MCF 10A (cell line): Measurements from ENCODE around the gene CCDC38. TPM values are rescaled to one million over a fixed set of nuclear protein-coding genes. Genes with fewer than 3 reads are reported as not detected.

Experiments
- BruUV-seq: library from RNA; stranded (reverse); fragments of 400-500 nt; replicated peaks from 2 replicates; lab custom pipeline; 2021; lab: Mats Ljungman, UMichigan
- CTCF ChIA-PET: fragments of 300-600 bp; sonication (Branson Sonifier 250); formaldehyde crosslinking; extraction: SDS; loops from one replicate; lab custom pipeline; 2021; ENCODE audit warnings: antibody characterized with exemption, inconsistent platforms; lab: Yijun Ruan, JAX
- POLR2A ChIA-PET: fragments of 300-600, 350-650 bp; sonication (Branson Sonifier 250); formaldehyde crosslinking; extraction: SDS; loops from one replicate; lab custom pipeline; 2020; ENCODE audit warnings: antibody characterized with exemption, inconsistent platforms; lab: Yijun Ruan, JAX
- DNase-seq: peaks from one replicate; pipeline ENCODE4 v3.0.0-alpha.2; 2018; ENCODE audit not compliant: unreplicated experiment
- H3K27ac Mint-ChIP-seq: one replicate; pipeline ENCODE4 v1.8.0; 2022; ENCODE audit warnings: mild to moderate bottlenecking, low read depth, mixed read lengths; ENCODE audit not compliant: unreplicated experiment
- H3K27me3 Mint-ChIP-seq: one replicate; pipeline ENCODE4 v1.8.0; 2022; ENCODE audit warnings: mixed read lengths; ENCODE audit not compliant: insufficient read depth, unreplicated experiment
- H3K36me3 Mint-ChIP-seq: one replicate; pipeline ENCODE4 v1.8.0; 2022; ENCODE audit warnings: mild to moderate bottlenecking, moderate library complexity, mixed read lengths; ENCODE audit not compliant: insufficient read depth, unreplicated experiment
- H3K4me1 Mint-ChIP-seq: one replicate; pipeline ENCODE4 v1.8.0; 2022; ENCODE audit warnings: mixed read lengths; ENCODE audit not compliant: insufficient read depth, unreplicated experiment
- H3K4me3 Mint-ChIP-seq: one replicate; pipeline ENCODE4 v1.8.0; 2022; ENCODE audit warnings: mild to moderate bottlenecking, moderate library complexity, mixed read lengths; ENCODE audit not compliant: unreplicated experiment
- H3K9me3 Mint-ChIP-seq: one replicate; pipeline ENCODE4 v1.8.0; 2022; ENCODE audit warnings: mixed read lengths; ENCODE audit not compliant: unreplicated experiment
- intact Hi-C: fragments of 100-400 bp; cut with micrococcal nuclease; formaldehyde crosslinking; loops from 2 replicates; pipeline ENCODE4 v1.14.1; 2022
- total RNA-seq: library from RNA; stranded (reverse); gene quantifications from 2 replicates; pipeline ENCODE4 v1.2.3, GENCODE V29; 2022
- TF ChIP-seq, protein P1 (sequence below): fragments of 200-600 bp; IDR thresholded peaks from one replicate; pipeline ENCODE4 v1.8.0; 2022; ENCODE audit warnings: antibody characterized with exemption, mild to moderate bottlenecking; ENCODE audit not compliant: unreplicated experiment

Gene CCDC38
- total RNA-seq, 1 experiment from 2014 or later, result not detected

DNA sequence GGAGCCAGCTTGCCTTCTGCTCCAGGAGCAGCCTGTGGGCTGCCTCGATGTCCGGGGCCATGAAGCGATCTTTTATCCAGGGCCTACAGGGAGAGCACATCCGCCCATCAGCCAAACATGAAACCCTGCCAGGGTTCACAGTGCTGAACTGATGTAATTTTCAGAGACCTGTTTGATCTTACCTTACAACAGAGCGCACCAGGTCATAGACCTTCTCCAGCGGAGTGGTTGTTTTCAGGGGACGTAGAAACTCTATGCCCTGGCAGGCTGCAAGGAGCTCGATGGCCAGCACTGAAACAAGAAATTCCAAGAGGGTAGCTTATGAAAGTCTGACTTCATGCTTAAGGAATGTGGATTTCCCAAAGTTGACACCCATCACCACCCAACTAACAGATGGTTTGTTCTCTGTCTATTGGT, 34.0 kb upstream of the CCDC38 start:
- no peak overlapping the region for H3K27ac Mint-ChIP-seq
- TF ChIP-seq, protein P1, sequence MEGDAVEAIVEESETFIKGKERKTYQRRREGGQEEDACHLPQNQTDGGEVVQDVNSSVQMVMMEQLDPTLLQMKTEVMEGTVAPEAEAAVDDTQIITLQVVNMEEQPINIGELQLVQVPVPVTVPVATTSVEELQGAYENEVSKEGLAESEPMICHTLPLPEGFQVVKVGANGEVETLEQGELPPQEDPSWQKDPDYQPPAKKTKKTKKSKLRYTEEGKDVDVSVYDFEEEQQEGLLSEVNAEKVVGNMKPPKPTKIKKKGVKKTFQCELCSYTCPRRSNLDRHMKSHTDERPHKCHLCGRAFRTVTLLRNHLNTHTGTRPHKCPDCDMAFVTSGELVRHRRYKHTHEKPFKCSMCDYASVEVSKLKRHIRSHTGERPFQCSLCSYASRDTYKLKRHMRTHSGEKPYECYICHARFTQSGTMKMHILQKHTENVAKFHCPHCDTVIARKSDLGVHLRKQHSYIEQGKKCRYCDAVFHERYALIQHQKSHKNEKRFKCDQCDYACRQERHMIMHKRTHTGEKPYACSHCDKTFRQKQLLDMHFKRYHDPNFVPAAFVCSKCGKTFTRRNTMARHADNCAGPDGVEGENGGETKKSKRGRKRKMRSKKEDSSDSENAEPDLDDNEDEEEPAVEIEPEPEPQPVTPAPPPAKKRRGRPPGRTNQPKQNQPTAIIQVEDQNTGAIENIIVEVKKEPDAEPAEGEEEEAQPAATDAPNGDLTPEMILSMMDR, result no peak
- intact Hi-C loops, result no loop called here
- no peak overlapping the region for H3K4me3 Mint-ChIP-seq
- H3K36me3 Mint-ChIP-seq, result no peaks in the 10 kb centered on the region
- peaks cover 5% of the 10 kb centered on the region for H3K4me1 Mint-ChIP-seq
- H3K9me3 Mint-ChIP-seq, result no peaks in the 10 kb centered on the region
- BruUV-seq, result no TSS peak
- no peaks in the 10 kb centered on the region for H3K27me3 Mint-ChIP-seq
- ChIA-PET POLR2A (no interaction called here), CTCF (interaction anchor here (0.7 kb wide), 1 partner anchor 12 kb away, joined by 3 read pairs; no protein-coding TSS in a partner anchor)
- DNase-seq, result peak; percentile 34

DNA sequence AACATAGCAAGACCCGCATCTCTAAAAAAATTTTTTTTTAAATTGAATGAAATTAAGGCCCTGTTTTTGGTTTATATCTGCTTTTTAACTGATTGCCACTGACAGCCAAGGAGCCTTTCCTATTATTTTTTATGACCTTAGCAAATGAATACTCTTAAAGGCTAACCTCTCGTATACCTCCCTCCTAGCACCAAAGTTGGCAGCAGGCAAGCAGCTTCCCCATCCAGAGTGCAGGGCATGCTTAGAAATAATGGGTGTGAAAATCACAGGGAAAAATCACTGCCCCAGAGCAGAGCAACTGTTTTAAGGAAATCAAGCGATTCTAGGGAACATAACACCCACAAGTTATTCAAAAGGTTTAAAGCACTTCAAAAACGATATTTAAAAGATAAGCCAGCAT, 33.1 kb upstream of the CCDC38 start:
- Mint-ChIP-seq H3K4me3 (no peak overlapping the region), H3K9me3 (no peaks in the 10 kb centered on the region), H3K27me3 (no peaks in the 10 kb centered on the region), H3K27ac (no peak overlapping the region), H3K36me3 (no peaks in the 10 kb centered on the region), H3K4me1 (peaks cover 5% of the 10 kb centered on the region)
- ChIA-PET CTCF (interaction anchor here (2.3 kb wide), 1 partner anchor 23 kb away, joined by 12 read pairs; no protein-coding TSS in a partner anchor), POLR2A (no interaction called here)
- DNase-seq, result no peak
- intact Hi-C loops, result no loop called here
- no TSS peak for BruUV-seq
- TF ChIP-seq, protein P1, result no peak

DNA sequence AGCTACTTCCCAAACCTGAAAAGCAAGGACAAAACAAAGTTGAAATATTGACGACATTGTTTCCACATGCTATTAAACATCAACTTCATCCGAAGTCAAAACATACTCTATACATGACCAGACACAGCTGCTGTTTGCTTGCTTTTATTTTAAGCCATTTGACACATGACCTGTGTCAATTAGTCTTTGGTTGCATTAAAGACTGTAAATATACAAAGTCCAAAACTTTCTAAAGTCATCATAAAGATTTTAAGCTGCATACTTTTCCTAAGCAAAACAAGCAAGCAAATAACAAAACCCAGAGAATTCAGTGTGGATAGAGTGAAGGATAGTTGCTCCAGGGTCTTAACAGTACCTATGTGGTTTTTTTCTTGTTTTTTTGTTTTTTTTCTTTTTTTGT, 31.9 kb upstream of the CCDC38 start:
- no peak for DNase-seq
- Mint-ChIP-seq H3K4me1 (peaks cover 5% of the 10 kb centered on the region), H3K9me3 (no peaks in the 10 kb centered on the region), H3K27ac (no peak overlapping the region), H3K27me3 (no peaks in the 10 kb centered on the region), H3K4me3 (no peak overlapping the region), H3K36me3 (no peaks in the 10 kb centered on the region)
- intact Hi-C loops, result no loop called here
- POLR2A ChIA-PET, result interaction anchor here (1.2 to 2.1 kb wide), 2 partner anchors 9 to 25 kb away, joined by 3 to 7 read pairs; no protein-coding TSS in a partner anchor
- TF ChIP-seq, protein P1, result no peak
- CTCF ChIA-PET, result interaction anchor here (0.6 to 2.3 kb wide), 3 partner anchors 24 to 427 kb away, joined by 3 to 12 read pairs (median 3); no protein-coding TSS in a partner anchor
- no TSS peak for BruUV-seq

- Mint-ChIP-seq H3K36me3 (no peaks in the 10 kb centered on the region), H3K9me3 (no peaks in the 10 kb centered on the region), H3K4me1 (peaks cover 5% of the 10 kb centered on the region), H3K4me3 (no peak overlapping the region), H3K27ac (no peak overlapping the region), H3K27me3 (no peaks in the 10 kb centered on the region)
- intact Hi-C loops, result no loop called here
- no peak for DNase-seq
- no TSS peak for BruUV-seq
- TF ChIP-seq, protein P1, result no peak
- ChIA-PET POLR2A (interaction anchor here (1.2 to 2.1 kb wide), 2 partner anchors 11 to 23 kb away, joined by 3 to 7 read pairs; no protein-coding TSS in a partner anchor), CTCF (interaction anchor here (0.7 to 1.3 kb wide), 3 partner anchors 26 to 409 kb away, joined by 3 read pairs; no protein-coding TSS in a partner anchor)
Measured at GRCh38 chr12:95972832-95973456, 30.5 kb upstream of the CCDC38 start.
